AG04449 (cell line): ENCODE measurements around the gene NALCN.

Experiments used
- CTCF ChIA-PET: fragments of 350-600 bp; formaldehyde crosslinking; extraction: SDS; loops from one replicate; lab custom pipeline; 2021; ENCODE audit warnings: antibody characterized with exemption; lab: Yijun Ruan, JAX
- POLR2A ChIA-PET: fragments of 400-600, 350-600 bp; formaldehyde crosslinking; extraction: SDS; loops from one replicate; lab custom pipeline; 2020; ENCODE audit warnings: antibody characterized with exemption, inconsistent platforms; lab: Yijun Ruan, JAX
- DNase-seq: peaks from one replicate; pipeline ENCODE4 v3.0.0-alpha.2; 2010; ENCODE audit warnings: low read depth, low spot score
- H3K4me3 ChIP-seq: 2 replicates; pipeline ENCODE4 v1.5.1; 2011; ENCODE audit warnings: low read depth, mild to moderate bottlenecking, control low read depth, low read length
- TF ChIP-seq, protein P1 (sequence below): IDR thresholded peaks from one replicate; pipeline ENCODE4 v1.5.1; 2011; ENCODE audit warnings: mild to moderate bottlenecking, moderate library complexity, low read length, control low read depth, inconsistent platforms; ENCODE audit not compliant: insufficient read depth; ENCODE audit errors: missing control alignments

The NALCN gene

DNA sequence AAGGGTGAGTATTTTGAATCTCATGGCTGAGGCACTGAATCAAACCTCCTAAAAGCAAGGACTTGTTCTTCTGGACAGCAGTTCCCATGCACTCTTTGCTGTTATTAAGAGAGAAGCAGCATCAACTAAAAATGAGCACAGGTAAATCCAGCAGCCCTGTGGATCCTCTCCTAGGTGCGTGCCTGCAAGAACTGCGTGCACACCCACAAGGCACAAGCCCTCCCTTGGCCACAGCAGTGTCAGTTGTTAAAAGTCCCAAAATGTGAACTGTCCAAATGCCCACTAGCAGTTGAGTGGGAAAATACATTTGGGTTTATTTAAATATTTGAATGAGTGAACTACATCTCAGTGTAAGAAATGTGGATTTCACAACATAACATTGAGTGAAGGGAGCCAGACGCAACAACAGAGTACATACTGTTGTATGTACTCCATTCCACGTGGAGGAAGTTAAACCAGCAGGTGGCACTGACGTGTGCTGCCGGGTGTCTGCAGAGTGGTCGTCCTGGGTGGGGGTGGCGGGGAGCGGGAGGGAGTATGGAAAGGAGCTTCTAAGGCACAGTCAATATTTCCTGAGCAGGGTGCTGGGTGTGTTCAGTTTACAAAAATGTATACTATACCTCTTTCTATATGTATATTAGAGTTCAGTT lies 266.4 kb downstream of the NALCN start:
- DNase-seq, result no peak
- ChIA-PET POLR2A (no interaction called here), CTCF (interaction anchor here (0.7 to 9.4 kb wide), 25 partner anchors 9 to 694 kb away, joined by 3 to 122 read pairs (median 5); partner anchors contain the start of gene ITGBL1)
- H3K4me3 ChIP-seq, result no peak overlapping the region
- TF ChIP-seq, protein P1, sequence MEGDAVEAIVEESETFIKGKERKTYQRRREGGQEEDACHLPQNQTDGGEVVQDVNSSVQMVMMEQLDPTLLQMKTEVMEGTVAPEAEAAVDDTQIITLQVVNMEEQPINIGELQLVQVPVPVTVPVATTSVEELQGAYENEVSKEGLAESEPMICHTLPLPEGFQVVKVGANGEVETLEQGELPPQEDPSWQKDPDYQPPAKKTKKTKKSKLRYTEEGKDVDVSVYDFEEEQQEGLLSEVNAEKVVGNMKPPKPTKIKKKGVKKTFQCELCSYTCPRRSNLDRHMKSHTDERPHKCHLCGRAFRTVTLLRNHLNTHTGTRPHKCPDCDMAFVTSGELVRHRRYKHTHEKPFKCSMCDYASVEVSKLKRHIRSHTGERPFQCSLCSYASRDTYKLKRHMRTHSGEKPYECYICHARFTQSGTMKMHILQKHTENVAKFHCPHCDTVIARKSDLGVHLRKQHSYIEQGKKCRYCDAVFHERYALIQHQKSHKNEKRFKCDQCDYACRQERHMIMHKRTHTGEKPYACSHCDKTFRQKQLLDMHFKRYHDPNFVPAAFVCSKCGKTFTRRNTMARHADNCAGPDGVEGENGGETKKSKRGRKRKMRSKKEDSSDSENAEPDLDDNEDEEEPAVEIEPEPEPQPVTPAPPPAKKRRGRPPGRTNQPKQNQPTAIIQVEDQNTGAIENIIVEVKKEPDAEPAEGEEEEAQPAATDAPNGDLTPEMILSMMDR, result peak; percentile 47

DNA sequence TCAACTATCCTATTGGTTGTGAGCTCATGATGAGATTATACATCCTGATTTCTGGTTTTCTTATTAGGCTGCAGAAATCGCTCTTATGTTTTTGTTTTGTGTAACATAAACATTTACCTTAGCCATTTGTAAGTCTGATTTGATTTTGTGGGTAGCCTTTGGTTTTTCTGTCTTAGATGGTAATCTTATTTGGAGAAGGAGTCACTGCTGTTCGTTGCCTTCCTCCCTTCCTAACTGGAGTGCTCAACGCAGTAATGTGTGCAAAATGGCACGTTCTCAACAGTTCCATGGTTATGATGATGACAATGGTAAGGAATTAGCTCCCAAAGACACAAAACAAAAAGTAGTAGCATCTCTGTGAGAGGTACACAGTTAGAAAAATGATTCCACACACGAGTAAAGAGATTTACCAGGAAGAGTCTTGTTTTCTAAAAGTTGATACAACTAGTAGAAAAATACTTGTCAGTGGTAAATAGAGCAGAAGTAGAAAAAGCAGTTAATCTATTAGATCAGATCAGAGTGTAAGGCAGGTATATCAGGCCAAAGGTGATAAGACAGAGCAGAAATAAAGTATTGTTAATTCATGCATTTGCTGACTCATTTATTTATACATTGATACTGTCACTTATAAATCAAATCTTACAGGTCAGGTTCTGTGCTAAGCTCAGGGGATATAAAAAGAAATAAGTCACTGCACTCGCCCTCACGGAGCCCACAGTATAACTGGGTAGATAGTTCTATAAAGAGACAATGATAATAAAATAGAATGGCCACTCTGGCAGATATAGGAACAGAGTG lies 270.0 kb downstream of the NALCN start:
- DNase-seq, result no peak
- TF ChIP-seq, protein P1, result no peak
- no peak overlapping the region for H3K4me3 ChIP-seq
- CTCF ChIA-PET, result interaction anchor here (0.8 to 9.4 kb wide), 26 partner anchors 9 to 1410 kb away, joined by 3 to 122 read pairs (median 7); partner anchors contain the start of gene ITGBL1
- POLR2A ChIA-PET, result interaction anchor here (2.0 kb wide), 1 partner anchor 328 kb away, joined by 7 read pairs; no protein-coding TSS in a partner anchor

DNA sequence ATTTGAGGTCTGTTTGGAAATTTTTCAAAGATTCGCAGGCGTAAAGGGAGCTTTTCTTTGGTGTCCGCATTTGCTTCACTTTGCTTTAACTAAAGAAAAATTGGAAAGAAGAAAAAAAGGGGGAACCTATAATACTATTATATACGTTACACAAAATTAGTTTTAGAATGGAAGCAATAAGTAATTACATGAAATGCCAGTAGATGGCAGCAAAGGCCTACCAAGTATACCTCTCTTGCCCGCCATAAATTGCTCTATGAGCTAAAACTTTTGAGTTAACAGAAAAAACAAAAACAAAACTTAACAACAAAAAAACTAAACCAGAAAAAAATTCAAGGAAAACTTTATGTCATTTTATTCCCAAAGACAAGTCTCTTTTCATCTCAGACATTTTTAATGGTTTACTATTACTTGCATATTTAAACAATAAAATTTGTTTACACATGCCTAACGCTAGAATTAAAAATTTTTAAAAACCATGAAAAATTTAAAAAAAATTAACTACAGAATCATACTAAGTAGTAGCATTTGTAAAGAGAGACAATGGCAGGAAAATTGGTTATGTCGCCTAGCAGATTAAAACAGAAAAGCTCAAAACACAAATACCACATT lies 271.4 kb downstream of the NALCN start:
- POLR2A ChIA-PET, result interaction anchor here (2.0 kb wide), 1 partner anchor 329 kb away, joined by 7 read pairs; no protein-coding TSS in a partner anchor
- DNase-seq, result no peak
- TF ChIP-seq, protein P1, result peak; percentile 19
- no peak overlapping the region for H3K4me3 ChIP-seq
- CTCF ChIA-PET, result interaction anchor here (0.6 to 9.4 kb wide), 82 partner anchors 9 to 1488 kb away, joined by 3 to 122 read pairs (median 4); partner anchors contain the start of genes ITGBL1 and TMTC4

DNA sequence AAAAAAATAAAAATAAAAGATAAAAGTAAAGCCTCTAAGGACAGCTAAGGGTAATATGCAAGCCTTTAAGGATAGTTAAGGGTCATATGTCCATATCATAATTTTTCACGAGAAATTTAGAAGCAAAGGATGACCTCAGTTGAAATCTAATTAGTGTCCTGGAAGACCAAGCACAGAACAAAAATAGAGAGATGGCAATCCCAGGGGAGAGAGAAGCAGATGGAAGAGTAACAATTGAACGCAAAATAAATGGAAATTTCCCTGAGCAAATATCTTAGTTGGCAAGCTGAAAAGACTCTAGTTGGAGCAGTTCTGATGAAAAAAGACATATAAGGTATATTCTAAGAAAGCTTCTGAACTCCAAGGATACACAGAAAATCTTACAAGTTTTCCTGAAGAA lies 275.4 kb downstream of the NALCN start:
- ChIA-PET CTCF (interaction anchor here (1.2 to 1.4 kb wide), 2 partner anchors 371 to 1415 kb away, joined by 3 to 7 read pairs; no protein-coding TSS in a partner anchor), POLR2A (no interaction called here)
- H3K4me3 ChIP-seq, result no peak overlapping the region
- DNase-seq, result no peak
- TF ChIP-seq, protein P1, result no peak

DNA sequence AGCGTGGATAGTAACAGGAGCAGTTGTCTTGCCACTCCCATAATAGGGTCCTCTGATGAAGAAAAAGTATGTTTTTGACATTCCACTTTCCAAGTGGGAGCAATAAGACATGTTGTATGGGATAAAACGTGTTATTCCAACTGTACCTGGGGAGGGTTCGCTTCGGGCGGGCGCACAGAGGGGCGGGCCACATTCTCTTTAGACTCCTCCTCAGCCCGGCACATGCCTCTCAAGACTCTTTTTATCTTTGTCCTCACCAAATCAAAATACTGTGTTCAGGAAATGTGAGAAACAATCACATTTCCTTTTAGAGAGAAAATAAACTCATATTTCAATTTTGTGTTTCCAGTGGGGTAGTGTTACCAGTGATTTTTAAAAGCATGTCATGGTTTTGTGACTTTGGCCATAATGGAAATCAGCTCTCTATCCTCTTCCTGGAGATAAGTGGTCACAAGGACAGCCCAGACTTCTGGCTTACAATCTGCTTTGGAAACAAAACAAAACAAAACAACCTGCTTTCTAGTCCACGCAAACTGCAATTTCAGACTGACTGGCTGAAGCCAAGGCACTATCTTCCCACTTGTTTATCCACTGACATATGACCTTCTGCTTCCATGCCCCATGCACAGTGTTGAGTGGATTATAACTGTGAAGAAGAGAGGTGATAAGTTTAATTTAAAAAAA lies 276.1 kb downstream of the NALCN start:
- DNase-seq, result no peak
- CTCF ChIA-PET, result interaction anchor here (0.9 to 1.4 kb wide), 2 partner anchors 13 to 1416 kb away, joined by 3 to 7 read pairs; no protein-coding TSS in a partner anchor
- TF ChIP-seq, protein P1, result no peak
- H3K4me3 ChIP-seq, result no peak overlapping the region
- POLR2A ChIA-PET, result no interaction called here
